GM23248 (cell line): Measurements from ENCODE around the gene TSBP1.
"Not testable (repeated sequence)": the region's sequence is repeated elsewhere in the genome, so short reads cannot be mapped to it uniquely, and the experiment has no call there.

Experiments
- EZH2 ChIP-seq: fragments of 200-600 bp; sonication (generic); IDR thresholded peaks from 2 replicates; pipeline ENCODE4 v1.6.1; 2018; ENCODE audit warnings: antibody characterized with exemption, mild to moderate bottlenecking; ENCODE audit not compliant: insufficient read depth, poor library complexity, severe bottlenecking
- EZH2phosphoT487 ChIP-seq: fragments of 200-600 bp; sonication (generic); IDR thresholded peaks from 2 replicates; pipeline ENCODE4 v1.6.1; 2018; ENCODE audit warnings: antibody characterized with exemption, moderate library complexity, mild to moderate bottlenecking, low read depth; ENCODE audit not compliant: insufficient read depth

- not testable (repeated sequence) for TF ChIP-seq EZH2, EZH2phosphoT487
These were observed 103.2 kb downstream of the TSBP1 start for GRCh38 chr6:32268459-32268858.
